Suprapubic skin (tissue), 4 donors: ENCODE data around the gene EIF4G3.

Experiments
- CTCF ChIP-seq, 2 donors: fragments of 200-600 bp in 1 of 2; fragments of 450-650 bp in 1 of 2; sonication (generic) in 1 of 2; IDR thresholded peaks; one replicate each; pipeline ENCODE4 v1.5.1; 2016 to 2019; ENCODE audit warnings: antibody characterized with exemption in 2 of 2, mild to moderate bottlenecking in 1 of 2, moderate library complexity in 1 of 2
- POLR2A ChIP-seq, 2 donors: fragments of 450-650 bp; IDR thresholded peaks; one replicate each; pipeline ENCODE4 v1.6.1; 2017; ENCODE audit warnings: antibody characterized with exemption in 2 of 2, mild to moderate bottlenecking in 2 of 2, moderate library complexity in 2 of 2
- POLR2AphosphoS5 ChIP-seq, 3 donors: sonication (generic); formaldehyde crosslinking; IDR thresholded peaks; one replicate each; pipeline ENCODE4 v1.6.1; 2017; ENCODE audit warnings: antibody characterized with exemption in 3 of 3

- TF ChIP-seq CTCF (IDR thresholded peaks at IDR 0.05), result no peak
- no peak for TF ChIP-seq POLR2A (IDR thresholded peaks at IDR 0.05)
- no peak for TF ChIP-seq POLR2AphosphoS5 (IDR thresholded peaks at IDR 0.05)
Measured at GRCh38 chr1:21018673-21019072, 158.0 kb downstream of the EIF4G3 start.
